Upper lobe of left lung (tissue), 6 donors: ENCODE measurements around the gene SRRM3. TPM values are rescaled to one million over a fixed set of nuclear protein-coding genes. Genes with fewer than 3 reads are reported as not detected.

Experiments used
- ATAC-seq, 2 donors: fragments of 200-7000 bp; cut with Tn5 transposase; one replicate each; pipeline ENCODE4 v1.9.1; 2022; ENCODE audit warnings: mild to moderate bottlenecking in 2 of 2, moderate library complexity in 2 of 2; ENCODE audit not compliant: low FRiP score in 2 of 2
- DNase-seq, 2 donors: peaks; one replicate each; pipeline ENCODE4 v3.0.0-alpha.2; 2019 to 2020
- H3K27ac ChIP-seq, 4 donors: fragments of 200-600 bp; sonication (generic); one replicate each; pipeline ENCODE4 v1.5.1; 2016 to 2019
- H3K27me3 ChIP-seq, 4 donors: fragments of 200-600 bp; sonication (generic); one replicate each; pipeline ENCODE4 v1.5.1; 2017 to 2019
- H3K36me3 ChIP-seq, 4 donors: fragments of 200-600 bp; sonication (generic); one replicate each; pipeline ENCODE4 v1.5.1; 2016 to 2019
- H3K4me1 ChIP-seq, 4 donors: fragments of 200-600 bp; sonication (generic); one replicate each; pipeline ENCODE4 v1.5.1; 2018 to 2019
- H3K4me3 ChIP-seq, 4 donors: fragments of 200-600 bp; sonication (generic); one replicate each; pipeline ENCODE4 v1.5.1; 2017 to 2019; ENCODE audit warnings: mild to moderate bottlenecking in 2 of 4, moderate library complexity in 1 of 4
- H3K9me3 ChIP-seq, 4 donors: fragments of 200-600 bp; sonication (generic); one replicate each; pipeline ENCODE4 v1.5.1; 2018 to 2019
- EP300 ChIP-seq, 4 donors: sonication (generic); formaldehyde crosslinking; IDR thresholded peaks; one replicate each; pipeline ENCODE4 v1.5.1; 2017; ENCODE audit warnings: antibody characterized with exemption in 4 of 4, control low read depth in 2 of 4
- POLR2A ChIP-seq, 4 donors: fragments of 450-650 bp; IDR thresholded peaks; one replicate each; pipeline ENCODE4 v1.5.1; 2016 to 2017; ENCODE audit warnings: antibody characterized with exemption in 4 of 4, mild to moderate bottlenecking in 2 of 4
- POLR2AphosphoS5 ChIP-seq, 2 donors: sonication (generic); formaldehyde crosslinking; IDR thresholded peaks; one replicate each; pipeline ENCODE4 v1.5.1; 2017; ENCODE audit warnings: antibody characterized with exemption in 2 of 2
- WGBS, 2 donors: methylation state at CpG; one replicate each; pipeline ENCODE4 v1.1.5; 2017 to 2018; 5-methylcytosine and 5-hydroxymethylcytosine counted together
- total RNA-seq, 6 donors: library from RNA; depleted of rRNA in 4 of 6; stranded (reverse); fragments of >200 nt in 4 of 6; gene quantifications; one replicate each; pipeline versions ENCODE4 v1.1.0 to v1.2.1, GENCODE V29; 2016 to 2021
- TF ChIP-seq, protein P1 (sequence below), 6 experiments: fragments of 450-650 bp in 4 of 6; fragments of 200-600 bp in 2 of 6; sonication (generic) in 2 of 6; IDR thresholded peaks; one replicate each; pipeline ENCODE4 v1.5.1; 2016 to 2019; ENCODE audit warnings: antibody characterized with exemption in 6 of 6
- donor health status: DM: no; HTN: no; CAD: no; lungs with moderate emphysema.
- donor health status: DM: no; HTN: yes; CAD: no; lungs with severe emphysema.

SRRM3 gene
- total RNA-seq, 6 donors from 2014 or later, result 0.30 to 1.5 (median 0.72) TPM

DNA sequence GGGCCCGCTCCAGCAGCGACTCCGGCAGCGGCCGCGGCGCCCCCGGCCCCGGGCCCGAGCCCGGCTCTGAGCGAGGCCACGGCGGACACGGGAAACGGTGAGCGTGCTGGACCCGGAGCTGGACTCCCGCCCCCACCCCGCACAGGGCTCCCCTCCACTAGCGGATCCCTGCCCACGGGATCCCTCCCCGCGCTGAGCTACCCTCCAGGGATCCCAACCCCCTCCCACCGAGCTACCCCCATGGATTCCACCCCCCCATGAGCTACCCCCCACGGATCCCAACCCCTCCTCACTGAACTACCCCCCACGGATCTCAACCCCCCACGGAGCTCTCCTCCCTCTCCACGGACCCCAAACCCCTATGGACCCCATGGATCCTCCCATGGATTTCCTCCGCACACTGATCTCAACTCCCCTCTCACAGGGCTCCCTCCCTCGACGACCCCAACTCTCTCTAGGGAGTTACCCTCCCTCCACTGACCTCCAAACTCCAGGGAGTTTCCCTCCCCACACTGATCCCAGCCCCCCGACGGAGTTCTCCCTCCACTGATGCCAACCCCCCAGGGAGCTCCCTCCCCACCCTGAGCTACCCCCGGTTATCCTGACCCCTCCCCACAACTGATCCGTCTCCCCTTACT lies 80.1 kb downstream of the SRRM3 start:
- H3K4me3 ChIP-seq, result peak overlapping the region in 3 of 4 donors; percentile 43 to 53 (median 53)
- peaks cover 15 to 23% (median 22%) of the 10 kb centered on the region in 4 donors for H3K4me1 ChIP-seq
- no peaks in the 10 kb centered on the region for H3K36me3 ChIP-seq
- no peak overlapping the region for H3K27ac ChIP-seq
- peaks cover 0 to 28% (median 17%) of the 10 kb centered on the region in 4 donors for H3K27me3 ChIP-seq
- 4 to 7% methylated on average over 6 to 17 of the region's 36 CpGs for WGBS, 2 donors
- TF ChIP-seq EP300 (IDR thresholded peaks at IDR 0.05) (no peak), POLR2AphosphoS5 (IDR thresholded peaks at IDR 0.05) (no peak), POLR2A (IDR thresholded peaks at IDR 0.05) (no peak)
- TF ChIP-seq, protein P1, sequence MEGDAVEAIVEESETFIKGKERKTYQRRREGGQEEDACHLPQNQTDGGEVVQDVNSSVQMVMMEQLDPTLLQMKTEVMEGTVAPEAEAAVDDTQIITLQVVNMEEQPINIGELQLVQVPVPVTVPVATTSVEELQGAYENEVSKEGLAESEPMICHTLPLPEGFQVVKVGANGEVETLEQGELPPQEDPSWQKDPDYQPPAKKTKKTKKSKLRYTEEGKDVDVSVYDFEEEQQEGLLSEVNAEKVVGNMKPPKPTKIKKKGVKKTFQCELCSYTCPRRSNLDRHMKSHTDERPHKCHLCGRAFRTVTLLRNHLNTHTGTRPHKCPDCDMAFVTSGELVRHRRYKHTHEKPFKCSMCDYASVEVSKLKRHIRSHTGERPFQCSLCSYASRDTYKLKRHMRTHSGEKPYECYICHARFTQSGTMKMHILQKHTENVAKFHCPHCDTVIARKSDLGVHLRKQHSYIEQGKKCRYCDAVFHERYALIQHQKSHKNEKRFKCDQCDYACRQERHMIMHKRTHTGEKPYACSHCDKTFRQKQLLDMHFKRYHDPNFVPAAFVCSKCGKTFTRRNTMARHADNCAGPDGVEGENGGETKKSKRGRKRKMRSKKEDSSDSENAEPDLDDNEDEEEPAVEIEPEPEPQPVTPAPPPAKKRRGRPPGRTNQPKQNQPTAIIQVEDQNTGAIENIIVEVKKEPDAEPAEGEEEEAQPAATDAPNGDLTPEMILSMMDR (IDR thresholded peaks at IDR 0.05), result no peak
- DNase-seq (no peak), ATAC-seq (no peak)
- H3K9me3 ChIP-seq, result no peaks in the 10 kb centered on the region

DNA sequence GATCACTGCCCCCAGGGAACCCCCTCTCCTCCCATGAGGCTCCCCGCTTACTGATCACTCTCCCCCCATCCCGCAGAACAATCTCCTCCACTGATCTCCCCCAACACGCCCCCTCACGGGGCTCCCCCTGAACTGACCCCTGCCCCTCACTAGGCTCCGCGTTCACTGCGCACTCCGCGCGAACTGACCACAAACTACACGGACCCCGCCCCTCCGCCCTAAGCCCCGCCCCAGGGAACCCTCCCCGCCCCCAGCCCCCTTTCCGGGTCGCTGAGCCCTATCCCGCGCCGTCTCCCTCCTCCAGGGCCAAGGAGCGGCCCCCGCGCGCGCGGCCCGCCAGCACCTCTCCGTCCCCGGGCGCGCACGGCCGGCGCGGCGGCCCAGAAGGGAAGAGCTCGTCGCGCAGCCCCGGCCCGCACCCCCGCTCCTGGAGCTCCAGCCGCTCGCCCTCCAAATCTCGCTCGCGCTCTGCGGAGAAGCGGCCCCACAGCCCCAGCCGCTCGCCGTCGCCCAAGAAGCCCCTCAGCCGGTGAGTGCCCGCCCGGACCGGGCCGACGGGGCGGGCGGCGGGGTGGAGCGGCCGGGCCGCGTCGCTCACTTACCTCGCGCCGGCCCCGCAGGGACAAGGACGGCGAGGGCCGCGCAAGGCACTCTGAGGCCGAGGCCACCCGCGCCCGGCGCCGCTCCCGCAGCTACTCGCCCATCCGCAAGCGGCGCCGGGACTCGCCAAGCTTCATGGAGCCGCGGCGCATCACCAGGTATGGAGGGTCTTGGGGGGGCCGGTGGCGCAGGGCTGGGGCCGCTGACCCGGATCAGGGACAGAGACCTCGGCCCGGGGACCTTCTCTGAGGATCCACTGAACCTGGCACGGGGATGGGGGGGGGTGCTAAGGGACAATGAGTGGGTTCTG lies 80.9 kb downstream of the SRRM3 start:
- peak overlapping the region in 3 of 4 donors; percentile 43 to 53 (median 53) for H3K4me3 ChIP-seq
- no peak overlapping the region for H3K27ac ChIP-seq
- no peaks in the 10 kb centered on the region for H3K36me3 ChIP-seq
- DNase-seq (peak in 1 of 2 donors; percentile 90), ATAC-seq (peak in 1 of 2 donors; percentile 80)
- peaks cover 0 to 28% (median 17%) of the 10 kb centered on the region in 4 donors for H3K27me3 ChIP-seq
- 0 to 7% methylated on average over 2 to 17 of the region's 98 CpGs for WGBS, 2 donors
- no peaks in the 10 kb centered on the region for H3K9me3 ChIP-seq
- TF ChIP-seq POLR2AphosphoS5 (IDR thresholded peaks at IDR 0.05), result no peak
- no peak for TF ChIP-seq POLR2A (IDR thresholded peaks at IDR 0.05)
- TF ChIP-seq, protein P1 (IDR thresholded peaks at IDR 0.05), result no peak
- peaks cover 15 to 23% (median 22%) of the 10 kb centered on the region in 4 donors for H3K4me1 ChIP-seq

DNA sequence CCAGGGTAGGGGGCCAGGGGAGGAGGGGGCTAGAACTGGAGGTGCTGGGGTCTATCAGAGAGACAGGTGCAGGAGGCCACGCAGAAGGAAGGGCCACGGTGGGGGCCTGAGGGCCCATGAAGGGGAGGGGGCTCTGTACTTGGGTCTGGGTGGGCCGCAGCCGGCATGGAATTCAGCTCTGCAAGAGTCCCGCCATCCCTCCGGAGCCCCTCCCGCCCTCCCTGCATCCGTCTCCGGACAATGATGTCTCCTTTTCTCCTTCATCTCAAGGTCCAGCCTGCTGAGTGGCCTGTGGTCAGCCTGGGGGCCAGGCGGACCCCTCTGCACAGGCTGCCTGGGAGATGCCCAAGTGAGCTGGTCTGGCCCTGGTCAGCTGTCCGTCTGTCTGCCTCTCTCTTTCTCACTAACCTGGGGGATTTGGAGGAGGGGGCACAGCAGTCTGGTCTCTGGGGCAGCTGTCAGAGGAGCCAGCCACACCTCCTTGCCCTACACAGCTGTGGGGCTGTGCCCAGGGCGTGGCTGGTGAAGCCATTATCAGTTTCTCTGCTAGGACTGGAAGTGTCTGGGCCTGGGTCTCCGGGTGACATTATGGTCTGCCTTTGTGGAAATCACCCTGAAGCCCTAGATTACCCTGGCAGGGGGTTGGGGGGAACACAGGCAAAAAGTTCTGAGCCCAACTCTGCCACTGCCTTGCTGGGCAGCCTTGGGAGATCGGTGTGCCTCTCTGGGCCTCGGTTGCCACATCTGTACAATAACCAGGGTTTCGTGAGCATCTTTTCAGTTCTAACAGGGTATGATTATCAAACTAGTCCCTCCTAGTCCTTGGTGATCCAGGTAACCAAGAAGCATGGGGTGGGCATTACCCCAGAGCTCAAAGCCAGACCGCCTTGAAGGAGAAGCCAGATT lies 81.8 kb downstream of the SRRM3 start:
- Histone ChIP-seq H3K4me1 (peaks cover 15 to 23% (median 22%) of the 10 kb centered on the region in 4 donors), H3K36me3 (no peaks in the 10 kb centered on the region), H3K27me3 (peaks cover 0 to 28% (median 17%) of the 10 kb centered on the region in 4 donors), H3K4me3 (no peak overlapping the region), H3K27ac (no peak overlapping the region), H3K9me3 (no peaks in the 10 kb centered on the region)
- DNase-seq (no peak), ATAC-seq (no peak)
- WGBS, 2 donors, result 53 to 61% methylated on average over 8 to 17 of the region's 17 CpGs
- TF ChIP-seq POLR2A (IDR thresholded peaks at IDR 0.05), result no peak
- TF ChIP-seq POLR2AphosphoS5 (IDR thresholded peaks at IDR 0.05), result no peak
- TF ChIP-seq EP300 (IDR thresholded peaks at IDR 0.05), result no peak
- TF ChIP-seq, protein P1 (IDR thresholded peaks at IDR 0.05), result no peak

DNA sequence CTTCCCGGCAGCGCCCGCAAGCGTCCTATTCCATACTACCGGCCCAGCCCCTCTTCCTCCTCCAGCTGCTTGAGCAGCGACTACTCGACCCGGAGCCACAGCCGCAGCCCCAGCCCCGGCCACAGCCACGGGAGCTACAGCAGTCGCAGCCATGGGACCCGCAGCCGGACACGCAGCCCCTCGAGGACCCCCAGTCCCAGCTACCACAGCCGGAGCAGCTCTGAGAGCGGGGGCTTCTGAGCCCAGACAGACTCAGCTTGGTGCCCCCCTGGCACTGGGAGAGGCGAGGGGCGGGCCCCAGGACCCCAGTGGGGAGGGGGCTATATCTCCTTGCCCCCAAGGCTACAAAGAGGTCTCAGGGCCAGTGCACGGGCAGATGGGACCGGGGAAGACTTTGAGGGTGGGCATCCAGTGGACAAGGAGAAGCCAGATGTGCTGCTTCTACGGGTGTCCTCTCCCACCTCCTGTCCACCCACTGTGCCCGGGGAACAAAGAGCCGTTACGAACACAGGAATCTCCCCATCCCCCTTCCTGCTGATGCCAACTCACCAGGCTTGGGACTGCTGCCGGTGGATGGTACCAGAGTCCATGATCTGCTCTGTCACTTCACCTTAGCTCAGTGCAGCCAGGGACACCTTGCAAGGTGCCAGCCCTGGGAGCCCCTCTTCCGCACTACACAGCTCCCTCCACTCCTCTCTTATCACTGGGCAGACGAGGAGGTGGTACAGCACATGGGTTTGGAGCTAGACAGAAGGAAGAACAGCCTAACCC lies 84.1 kb downstream of the SRRM3 start:
- peaks cover 0 to 24% (median 16%) of the 10 kb centered on the region in 4 donors for H3K27me3 ChIP-seq
- ATAC-seq, result no peak
- peaks cover 15 to 22% (median 19%) of the 10 kb centered on the region in 4 donors for H3K4me1 ChIP-seq
- H3K36me3 ChIP-seq, result no peaks in the 10 kb centered on the region
- DNase-seq, result peak in 1 of 2 donors; percentile 82
- no peaks in the 10 kb centered on the region for H3K9me3 ChIP-seq
- TF ChIP-seq POLR2A (IDR thresholded peaks at IDR 0.05), result no peak
- TF ChIP-seq, protein P1 (IDR thresholded peaks at IDR 0.05), result no peak
- TF ChIP-seq EP300 (IDR thresholded peaks at IDR 0.05), result no peak
- TF ChIP-seq POLR2AphosphoS5 (IDR thresholded peaks at IDR 0.05), result no peak
- no peak overlapping the region for H3K4me3 ChIP-seq
- no peak overlapping the region for H3K27ac ChIP-seq
- WGBS, 2 donors, result 82 to 84% methylated on average over 22 to 25 of the region's 29 CpGs
